Measurements from ENCODE around the gene EIF6. TPM values are rescaled to one million over a fixed set of nuclear protein-coding genes. Genes with fewer than 3 reads are reported as not detected.

Gene EIF6
- total RNA-seq, 4 donors from 2014 or later = 34.2 to 48.3 (median 47.4) TPM

- no peak for ATAC-seq
- Histone ChIP-seq H3K36me3 (peaks cover 0 to 6% of the 10 kb centered on the region in 2 donors), H3K4me3 (no peak overlapping the region), H3K4me1 (peaks cover 0 to 15% of the 10 kb centered on the region in 2 donors), H3K27ac (no peak overlapping the region), H3K9me3 (no peaks in the 10 kb centered on the region), H3K27me3 (peaks cover 0 to 5% (median 0%) of the 10 kb centered on the region in 3 donors)
- TF ChIP-seq POLR2A (IDR thresholded peaks at IDR 0.05) = no peak
- TF ChIP-seq CTCF (IDR thresholded peaks at IDR 0.05 in 4 of 5, conservative IDR thresholded peaks at IDR 0.05 in 1 of 5) = no peak
- in situ Hi-C loops (cut with MboI; ENCODE audit: low sequenced_read_pairs in 4 of 4) = loop anchor here (5.0 kb wide), 2 partner anchors 141 to 146 kb away; no protein-coding TSS in a partner anchor
- no peak for DNase-seq
- intact Hi-C loops (cut with DNase I; ENCODE audit: low total_unique reads) = loop anchor here (10.0 kb wide), 1 partner anchor 63 kb away; no protein-coding TSS in a partner anchor
These were observed 16.9 kb upstream of the EIF6 start for GRCh38 chr20:35301426-35301825.

DNA sequence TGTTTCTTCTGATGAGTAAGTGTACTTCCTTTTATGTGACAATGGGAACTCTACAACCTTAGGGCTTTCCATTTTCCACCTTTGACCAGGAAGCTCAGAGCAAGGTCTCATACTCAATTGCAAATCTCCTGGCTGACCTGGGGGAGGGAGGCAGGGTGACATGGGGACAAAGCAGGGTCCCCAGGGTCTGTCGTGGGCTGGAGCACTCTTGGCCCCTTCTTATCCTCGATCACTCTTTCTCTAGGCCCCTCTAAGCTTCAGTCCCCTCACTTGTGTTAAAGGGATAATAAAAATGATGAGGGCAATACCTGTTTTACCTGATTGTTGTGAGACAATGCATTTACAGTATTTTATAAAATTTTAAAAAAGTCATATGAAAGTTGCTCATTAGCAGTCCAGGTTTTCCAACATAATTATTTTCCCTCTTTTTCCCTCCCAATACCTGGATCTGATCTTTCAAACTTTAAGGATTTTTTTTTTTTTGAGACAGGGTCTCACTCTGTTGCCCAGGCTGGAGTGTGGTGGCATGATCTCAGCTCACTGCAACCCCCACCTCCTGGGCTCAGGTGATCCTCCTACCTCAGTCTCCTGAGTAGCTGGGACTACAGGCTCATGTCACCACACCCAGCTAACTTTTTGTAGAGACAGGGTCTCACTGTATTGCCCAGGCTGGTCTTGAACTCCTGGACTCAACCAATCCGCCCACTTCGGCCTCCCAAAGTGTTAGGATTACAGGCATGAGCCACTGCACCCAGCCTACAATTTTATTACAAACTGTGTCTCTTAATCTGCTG, 16.1 kb upstream of the EIF6 start:
- TF ChIP-seq POLR2A (IDR thresholded peaks at IDR 0.05) = no peak
- no peak for TF ChIP-seq CTCF (IDR thresholded peaks at IDR 0.05 in 4 of 5, conservative IDR thresholded peaks at IDR 0.05 in 1 of 5)
- Histone ChIP-seq H3K4me1 (peaks cover 0 to 9% of the 10 kb centered on the region in 2 donors), H3K36me3 (peaks cover 0 to 6% of the 10 kb centered on the region in 2 donors), H3K4me3 (no peak overlapping the region), H3K27me3 (peaks cover under 1 to 9% (median 7%) of the 10 kb centered on the region in 3 donors), H3K27ac (no peak overlapping the region), H3K9me3 (no peaks in the 10 kb centered on the region)
- DNase-seq (no peak), ATAC-seq (no peak)
- in situ Hi-C loops (cut with MboI; ENCODE audit: low sequenced_read_pairs in 4 of 4) = loop anchor here (5.0 kb wide), 2 partner anchors 142 to 147 kb away; no protein-coding TSS in a partner anchor
- intact Hi-C loops (cut with DNase I; ENCODE audit: low total_unique reads) = loop anchor here (10.0 kb wide), 1 partner anchor 64 kb away; no protein-coding TSS in a partner anchor

DNA sequence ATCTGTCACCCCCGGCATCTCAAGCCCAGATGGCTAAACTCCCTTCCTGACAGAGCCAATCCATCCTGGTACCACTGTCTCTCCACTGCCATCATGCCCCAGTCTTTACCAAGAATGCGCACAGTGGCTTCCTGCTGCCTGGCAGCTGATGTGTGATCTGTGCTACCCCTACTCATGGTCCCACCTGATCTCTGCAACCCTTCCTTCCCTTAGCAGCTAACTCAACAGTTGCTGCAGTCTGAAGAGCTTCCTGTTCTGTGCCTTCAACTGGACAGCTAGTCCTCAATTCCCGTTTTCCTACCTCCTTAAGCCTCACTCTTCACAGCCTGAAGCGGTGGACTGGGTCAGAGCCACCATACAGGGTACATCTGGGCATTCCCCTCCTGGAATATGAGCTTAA, 15.2 kb upstream of the EIF6 start:
- H3K4me1 ChIP-seq = peaks cover 0 to under 1% of the 10 kb centered on the region in 2 donors
- intact Hi-C loops (cut with DNase I; ENCODE audit: low total_unique reads) (loop anchor here (10.0 kb wide), 1 partner anchor 65 kb away; no protein-coding TSS in a partner anchor), in situ Hi-C loops (cut with MboI; ENCODE audit: low sequenced_read_pairs in 4 of 4) (loop anchor here (5.0 kb wide), 2 partner anchors 143 to 148 kb away; no protein-coding TSS in a partner anchor)
- H3K4me3 ChIP-seq = no peak overlapping the region
- ATAC-seq (no peak), DNase-seq (no peak)
- peaks cover 0 to 6% of the 10 kb centered on the region in 2 donors for H3K36me3 ChIP-seq
- no peaks in the 10 kb centered on the region for H3K9me3 ChIP-seq
- H3K27ac ChIP-seq = no peak overlapping the region
- TF ChIP-seq POLR2A (IDR thresholded peaks at IDR 0.05) = no peak
- TF ChIP-seq CTCF (IDR thresholded peaks at IDR 0.05 in 4 of 5, conservative IDR thresholded peaks at IDR 0.05 in 1 of 5) = no peak
- peaks cover 8 to 12% (median 9%) of the 10 kb centered on the region in 3 donors for H3K27me3 ChIP-seq

- no peak overlapping the region for H3K4me3 ChIP-seq
- no peak for DNase-seq
- no peak for ATAC-seq
- peaks cover 9 to 23% (median 18%) of the 10 kb centered on the region in 3 donors for H3K27me3 ChIP-seq
- in situ Hi-C loops (cut with MboI; ENCODE audit: low sequenced_read_pairs in 4 of 4) = no loop called here
- intact Hi-C loops (cut with DNase I; ENCODE audit: low total_unique reads) = no loop called here
- no peaks in the 10 kb centered on the region for H3K9me3 ChIP-seq
- H3K4me1 ChIP-seq = no peaks in the 10 kb centered on the region
- H3K27ac ChIP-seq = no peak overlapping the region
- H3K36me3 ChIP-seq = peaks cover 0 to 6% of the 10 kb centered on the region in 2 donors
- TF ChIP-seq CTCF (IDR thresholded peaks at IDR 0.05 in 4 of 5, conservative IDR thresholded peaks at IDR 0.05 in 1 of 5) (no peak), POLR2A (IDR thresholded peaks at IDR 0.05) (no peak)
These were observed 13.7 kb upstream of the EIF6 start for GRCh38 chr20:35298264-35298663.
